ENCODE measurements around the gene ZNF653. TPM values are rescaled to one million over a fixed set of nuclear protein-coding genes. Genes with fewer than 3 reads are reported as not detected.
"Not testable (repeated sequence)": the region's sequence is repeated elsewhere in the genome, so short reads cannot be mapped to it uniquely, and the experiment has no call there.

Gene ZNF653
- total RNA-seq, 5 donors from 2014 or later (not counting 1 experiment from before 2014, with no cell fraction given), result 12.7 to 24.8 (median 22.2) TPM

GRCh38 chr19:11460207-11460606 is 45.4 kb downstream of the ZNF653 start:
- no peaks in the 10 kb centered on the region for H3K9me3 Mint-ChIP-seq
- ATAC-seq (replicated peaks in 1 of 4) (no peak), DNase-seq (peak in 1 of 35 experiments; percentile 25)
- ChIA-PET CTCF (no interaction called here), POLR2A (no interaction called here)
- peaks cover 0 to 4% (median 2%) of the 10 kb centered on the region in 3 donors for H3K4me1 Mint-ChIP-seq
- H3K4me1 ChIP-seq (ENCODE audit: control insufficient read depth in 1 of 2, extremely low read depth in 1 of 2, insufficient read depth in 2 of 2, low read length in 2 of 2), result no peaks in the 10 kb centered on the region
- no peaks in the 10 kb centered on the region for H3K36me3 Mint-ChIP-seq
- H3K27ac ChIP-seq (ENCODE audit: low read length), result no peak overlapping the region
- 47% methylated on average over 4 of the region's 4 CpGs for WGBS (ENCODE audit: insufficient coverage)
- no peak overlapping the region for H3K27ac Mint-ChIP-seq
- no peak overlapping the region for H3K4me3 ChIP-seq (ENCODE audit: control insufficient read depth in 1 of 2, extremely low read depth in 1 of 2, low read length in 1 of 2)
- no peak overlapping the region for H3K4me3 Mint-ChIP-seq
- peaks cover 0 to 29% of the 10 kb centered on the region in 2 experiments for H3K27me3 ChIP-seq (replicated peaks in 1 of 2; ENCODE audit: control insufficient read depth in 2 of 2, extremely low read depth in 1 of 2, insufficient read depth in 2 of 2, low read length in 1 of 2)
- H3K9me3 ChIP-seq, result no peaks in the 10 kb centered on the region
- no peaks in the 10 kb centered on the region for H3K36me3 ChIP-seq (ENCODE audit: control insufficient read depth in 2 of 2, extremely low read depth in 1 of 2, insufficient read depth in 1 of 2, low read length in 1 of 2)
- peaks cover 16 to 21% of the 10 kb centered on the region in 2 donors for H3K27me3 Mint-ChIP-seq

GRCh38 chr19:11458912-11459311 is 46.7 kb downstream of the ZNF653 start:
- H3K36me3 Mint-ChIP-seq; H3K36me3 ChIP-seq (ENCODE audit: control insufficient read depth in 2 of 2, extremely low read depth in 1 of 2, insufficient read depth in 1 of 2, low read length in 1 of 2); H3K4me1 Mint-ChIP-seq; CTCF ChIA-PET; DNase-seq; H3K27ac Mint-ChIP-seq; H3K4me3 Mint-ChIP-seq; H3K9me3 ChIP-seq; H3K27ac ChIP-seq (ENCODE audit: low read length); POLR2A ChIA-PET; ATAC-seq (replicated peaks in 1 of 4); H3K4me1 ChIP-seq (ENCODE audit: control insufficient read depth in 1 of 2, extremely low read depth in 1 of 2, insufficient read depth in 2 of 2, low read length in 2 of 2); H3K4me3 ChIP-seq (ENCODE audit: control insufficient read depth in 1 of 2, extremely low read depth in 1 of 2, low read length in 1 of 2); H3K9me3 Mint-ChIP-seq: not testable (repeated sequence)
- peaks cover 16 to 21% of the 10 kb centered on the region in 2 donors for H3K27me3 Mint-ChIP-seq
- peaks cover 0 to 24% of the 10 kb centered on the region in 2 experiments for H3K27me3 ChIP-seq (replicated peaks in 1 of 2; ENCODE audit: control insufficient read depth in 2 of 2, extremely low read depth in 1 of 2, insufficient read depth in 2 of 2, low read length in 1 of 2)
- 57% methylated on average over 3 of the region's 11 CpGs for WGBS (ENCODE audit: insufficient coverage)

- 90% methylated on average over 19 of the region's 19 CpGs for WGBS (ENCODE audit: insufficient coverage)
- H3K9me3 ChIP-seq, result no peaks in the 10 kb centered on the region
- Mint-ChIP-seq H3K27me3 (peaks cover 16 to 20% of the 10 kb centered on the region in 2 donors), H3K9me3 (no peaks in the 10 kb centered on the region), H3K4me1 (peaks cover 0 to 4% (median 2%) of the 10 kb centered on the region in 3 donors), H3K4me3 (no peak overlapping the region), H3K27ac (no peak overlapping the region), H3K36me3 (no peaks in the 10 kb centered on the region)
- peaks cover 0 to 24% of the 10 kb centered on the region in 2 experiments for H3K27me3 ChIP-seq (replicated peaks in 1 of 2; ENCODE audit: control insufficient read depth in 2 of 2, extremely low read depth in 1 of 2, insufficient read depth in 2 of 2, low read length in 1 of 2)
- CTCF ChIA-PET, result interaction anchor here in 1 of 2 donors (0.5 kb wide), 1 partner anchor 114 kb away, joined by 3 read pairs; no protein-coding TSS in a partner anchor
- POLR2A ChIA-PET, result no interaction called here
- DNase-seq (no peak), ATAC-seq (replicated peaks in 1 of 4) (no peak)
- H3K27ac ChIP-seq (ENCODE audit: low read length), result no peak overlapping the region
- no peak overlapping the region for H3K4me3 ChIP-seq (ENCODE audit: control insufficient read depth in 1 of 2, extremely low read depth in 1 of 2, low read length in 1 of 2)
- H3K4me1 ChIP-seq (ENCODE audit: control insufficient read depth in 1 of 2, extremely low read depth in 1 of 2, insufficient read depth in 2 of 2, low read length in 2 of 2), result peaks cover 0 to 3% of the 10 kb centered on the region in 2 experiments
- H3K36me3 ChIP-seq (ENCODE audit: control insufficient read depth in 2 of 2, extremely low read depth in 1 of 2, insufficient read depth in 1 of 2, low read length in 1 of 2), result no peaks in the 10 kb centered on the region
Measured at GRCh38 chr19:11458236-11458900, 47.3 kb downstream of the ZNF653 start.

- Mint-ChIP-seq H3K27ac (no peak overlapping the region), H3K4me1 (no peaks in the 10 kb centered on the region), H3K9me3 (no peaks in the 10 kb centered on the region), H3K4me3 (no peak overlapping the region), H3K27me3 (peaks cover 16% of the 10 kb centered on the region in 2 donors), H3K36me3 (no peaks in the 10 kb centered on the region)
- no peak overlapping the region for H3K27ac ChIP-seq (ENCODE audit: low read length)
- H3K9me3 ChIP-seq, result no peaks in the 10 kb centered on the region
- ChIA-PET CTCF (interaction anchor here in 1 of 2 donors (0.5 kb wide), 1 partner anchor 115 kb away, joined by 3 read pairs; no protein-coding TSS in a partner anchor), POLR2A (no interaction called here)
- H3K36me3 ChIP-seq (ENCODE audit: control insufficient read depth in 2 of 2, extremely low read depth in 1 of 2, insufficient read depth in 1 of 2, low read length in 1 of 2), result no peaks in the 10 kb centered on the region
- H3K4me3 ChIP-seq (ENCODE audit: control insufficient read depth in 1 of 2, extremely low read depth in 1 of 2, low read length in 1 of 2), result no peak overlapping the region
- DNase-seq, result no peak
- ATAC-seq (replicated peaks in 1 of 4), result no peak
- H3K4me1 ChIP-seq (ENCODE audit: control insufficient read depth in 1 of 2, extremely low read depth in 1 of 2, insufficient read depth in 2 of 2, low read length in 2 of 2), result peaks cover 0 to 3% of the 10 kb centered on the region in 2 experiments
- 88% methylated on average over 13 of the region's 20 CpGs for WGBS (ENCODE audit: insufficient coverage)
- peaks cover 0 to 24% of the 10 kb centered on the region in 2 experiments for H3K27me3 ChIP-seq (replicated peaks in 1 of 2; ENCODE audit: control insufficient read depth in 2 of 2, extremely low read depth in 1 of 2, insufficient read depth in 2 of 2, low read length in 1 of 2)
Measured at GRCh38 chr19:11457831-11458230, 47.8 kb downstream of the ZNF653 start.

GRCh38 chr19:11457115-11457514 is 48.5 kb downstream of the ZNF653 start:
- ChIA-PET POLR2A (no interaction called here), CTCF (no interaction called here)
- H3K27ac Mint-ChIP-seq, result no peak overlapping the region
- H3K4me1 Mint-ChIP-seq, result peaks cover 0 to 2% (median 0%) of the 10 kb centered on the region in 3 donors
- no peak overlapping the region for H3K27ac ChIP-seq (ENCODE audit: low read length)
- no peak overlapping the region for H3K4me3 ChIP-seq (ENCODE audit: control insufficient read depth in 1 of 2, extremely low read depth in 1 of 2, low read length in 1 of 2)
- peaks cover 0 to 3% of the 10 kb centered on the region in 2 experiments for H3K4me1 ChIP-seq (ENCODE audit: control insufficient read depth in 1 of 2, extremely low read depth in 1 of 2, insufficient read depth in 2 of 2, low read length in 2 of 2)
- ATAC-seq (replicated peaks in 1 of 4) (no peak), DNase-seq (no peak)
- H3K9me3 ChIP-seq, result no peaks in the 10 kb centered on the region
- H3K27me3 Mint-ChIP-seq, result peaks cover 16% of the 10 kb centered on the region in 2 donors
- no peaks in the 10 kb centered on the region for H3K36me3 Mint-ChIP-seq
- H3K4me3 Mint-ChIP-seq, result no peak overlapping the region
- WGBS (ENCODE audit: insufficient coverage), result 64% methylated on average over 8 of the region's 18 CpGs
- no peaks in the 10 kb centered on the region for H3K9me3 Mint-ChIP-seq
- H3K27me3 ChIP-seq (replicated peaks in 1 of 2; ENCODE audit: control insufficient read depth in 2 of 2, extremely low read depth in 1 of 2, insufficient read depth in 2 of 2, low read length in 1 of 2), result peaks cover 0 to 24% of the 10 kb centered on the region in 2 experiments
- no peaks in the 10 kb centered on the region for H3K36me3 ChIP-seq (ENCODE audit: control insufficient read depth in 2 of 2, extremely low read depth in 1 of 2, insufficient read depth in 1 of 2, low read length in 1 of 2)

DNA sequence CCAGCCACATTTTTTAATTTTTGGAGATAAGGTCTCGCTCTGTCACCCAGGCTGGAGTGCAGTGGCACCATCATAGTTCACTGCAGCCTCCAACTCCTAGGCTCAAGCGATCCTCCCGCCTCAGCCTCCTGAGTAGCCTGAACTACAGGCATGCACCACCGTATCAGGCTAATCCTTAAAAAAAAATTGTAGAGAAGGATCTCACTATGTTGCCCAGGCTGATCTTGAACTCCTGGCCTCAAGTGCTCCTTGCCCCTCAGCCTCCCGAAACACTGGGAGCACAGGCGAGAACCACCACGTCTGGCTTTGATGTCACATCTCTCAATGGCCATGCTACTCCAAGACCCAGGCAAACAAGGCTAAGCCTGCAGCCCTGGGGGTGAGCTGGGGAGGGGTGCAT is 49.0 kb downstream of the ZNF653 start:
- peaks cover 0 to 24% of the 10 kb centered on the region in 2 experiments for H3K27me3 ChIP-seq (replicated peaks in 1 of 2; ENCODE audit: control insufficient read depth in 2 of 2, extremely low read depth in 1 of 2, insufficient read depth in 2 of 2, low read length in 1 of 2)
- no peak overlapping the region for H3K4me3 ChIP-seq (ENCODE audit: control insufficient read depth in 1 of 2, extremely low read depth in 1 of 2, low read length in 1 of 2)
- no peak overlapping the region for H3K27ac Mint-ChIP-seq
- H3K27me3 Mint-ChIP-seq, result peaks cover 16% of the 10 kb centered on the region in 2 donors
- no peak for DNase-seq
- ChIA-PET POLR2A (no interaction called here), CTCF (interaction anchor here in 1 of 2 donors (0.6 kb wide), 1 partner anchor 103 kb away, joined by 3 read pairs; no protein-coding TSS in a partner anchor)
- H3K9me3 Mint-ChIP-seq, result no peaks in the 10 kb centered on the region
- H3K9me3 ChIP-seq, result no peaks in the 10 kb centered on the region
- ATAC-seq (replicated peaks in 1 of 4), result no peak
- H3K36me3 Mint-ChIP-seq, result no peaks in the 10 kb centered on the region
- peaks cover 0 to 2% (median 0%) of the 10 kb centered on the region in 3 donors for H3K4me1 Mint-ChIP-seq
- H3K27ac ChIP-seq (ENCODE audit: low read length), result no peak overlapping the region
- peaks cover 0 to 3% of the 10 kb centered on the region in 2 experiments for H3K4me1 ChIP-seq (ENCODE audit: control insufficient read depth in 1 of 2, extremely low read depth in 1 of 2, insufficient read depth in 2 of 2, low read length in 2 of 2)
- 86% methylated on average over 6 of the region's 7 CpGs for WGBS (ENCODE audit: insufficient coverage)
- no peak overlapping the region for H3K4me3 Mint-ChIP-seq
- no peaks in the 10 kb centered on the region for H3K36me3 ChIP-seq (ENCODE audit: control insufficient read depth in 2 of 2, extremely low read depth in 1 of 2, insufficient read depth in 1 of 2, low read length in 1 of 2)
